CD14-positive monocyte (primary cell): ENCODE measurements around the gene LPIN1. TPM values are rescaled to one million over a fixed set of nuclear protein-coding genes. Genes with fewer than 3 reads are reported as not detected.

Experiments used
- DNase-seq, 3 donors: peaks; one replicate each; pipeline ENCODE4 v3.0.0-alpha.2; 2011 to 2022
- H2AFZ ChIP-seq: 2 replicates; pipeline ENCODE4 v1.6.0; 2012; ENCODE audit warnings: mild to moderate bottlenecking, low read depth, low read length, inconsistent platforms; ENCODE audit not compliant: insufficient read depth, poor library complexity, severe bottlenecking
- H3K27ac ChIP-seq, 2 donors: 1 replicate in 1 of 2; 2 replicates in 1 of 2; pipeline ENCODE4 v1.5.1; 2012 to 2013; ENCODE audit warnings: low read length in 2 of 2, control low read depth in 1 of 2, inconsistent platforms in 1 of 2, low read depth in 1 of 2, mild to moderate bottlenecking in 1 of 2
- H3K27me3 ChIP-seq, 2 donors: one replicate each; pipeline versions ENCODE4 v1.6.0 to v1.6.1; 2011 to 2013; ENCODE audit warnings: low read length in 2 of 2; ENCODE audit not compliant: control insufficient read depth in 2 of 2, insufficient read depth in 2 of 2
- H3K36me3 ChIP-seq, 2 donors: replicated peaks in 1 of 2; 1 replicate in 1 of 2; 2 replicates in 1 of 2; pipeline versions ENCODE4 v1.5.1 to v1.6.1; 2012 to 2013; ENCODE audit warnings: low read length in 2 of 2, control low read depth in 1 of 2, inconsistent platforms in 1 of 2, mild to moderate bottlenecking in 1 of 2; ENCODE audit not compliant: insufficient read depth in 2 of 2, control insufficient read depth in 1 of 2
- H3K4me1 ChIP-seq, 2 donors: 1 replicate in 1 of 2; 2 replicates in 1 of 2; pipeline versions ENCODE4 v1.5.1 to v1.6.1; 2012 to 2013; ENCODE audit warnings: low read length in 2 of 2, control low read depth in 1 of 2, inconsistent platforms in 1 of 2, mild to moderate bottlenecking in 1 of 2, moderate library complexity in 1 of 2; ENCODE audit not compliant: insufficient read depth in 2 of 2, control insufficient read depth in 1 of 2
- H3K4me2 ChIP-seq: replicated peaks from 2 replicates; pipeline ENCODE3; 2012; ENCODE audit warnings: low read length, moderate library complexity, mild to moderate bottlenecking; ENCODE audit not compliant: poor library complexity, severe bottlenecking; ENCODE audit errors: extremely low read depth
- H3K4me3 ChIP-seq, 3 experiments: fragments of 200-600 bp in 1 of 3; sonication (generic) in 1 of 3; replicated peaks in 1 of 3; 1 replicate in 2 of 3; 2 replicates in 1 of 3; pipeline ENCODE4 v1.5.1; 2011 to 2013; ENCODE audit warnings: low read length in 3 of 3, mild to moderate bottlenecking in 3 of 3, control low read depth in 2 of 3, low read depth in 2 of 3, inconsistent platforms in 1 of 3, moderate library complexity in 1 of 3
- H3K79me2 ChIP-seq: 2 replicates; pipeline ENCODE4 v1.6.0; 2012; ENCODE audit warnings: mild to moderate bottlenecking, control low read depth, inconsistent platforms, low read length, moderate library complexity; ENCODE audit not compliant: insufficient read depth
- H3K9ac ChIP-seq: 2 replicates; pipeline ENCODE4 v1.6.0; 2017; ENCODE audit warnings: low read length, mild to moderate bottlenecking; ENCODE audit not compliant: insufficient read depth, poor library complexity, severe bottlenecking
- H3K9me3 ChIP-seq, 2 donors: replicated peaks in 1 of 2; 1 replicate in 1 of 2; 2 replicates in 1 of 2; pipeline versions ENCODE4 v1.5.1 to v1.6.1; 2012 to 2013; ENCODE audit warnings: low read length in 2 of 2, control low read depth in 1 of 2; ENCODE audit not compliant: control insufficient read depth in 1 of 2, insufficient read depth in 1 of 2
- H4K20me1 ChIP-seq: 2 replicates; pipeline ENCODE4 v1.6.0; 2012; ENCODE audit warnings: mild to moderate bottlenecking, low read length, control low read depth, moderate library complexity; ENCODE audit not compliant: insufficient read depth
- H3K27ac Mint-ChIP-seq, 7 donors: one replicate each; pipeline ENCODE4 v1.8.0; 2020; ENCODE audit warnings: mild to moderate bottlenecking in 7 of 7, mixed read lengths in 7 of 7, moderate library complexity in 6 of 7, inconsistent platforms in 2 of 7
- H3K27me3 Mint-ChIP-seq, 3 donors: one replicate each; pipeline ENCODE4 v1.8.0; 2021 to 2022; ENCODE audit warnings: low read depth in 3 of 3, mild to moderate bottlenecking in 3 of 3, mixed read lengths in 3 of 3, moderate library complexity in 3 of 3, inconsistent platforms in 1 of 3
- H3K36me3 Mint-ChIP-seq, 2 donors: one replicate each; pipeline ENCODE4 v1.8.0; 2020; ENCODE audit warnings: mixed read lengths in 2 of 2, inconsistent platforms in 1 of 2, mild to moderate bottlenecking in 1 of 2
- H3K4me1 Mint-ChIP-seq: one replicate; pipeline ENCODE4 v1.8.0; 2020; ENCODE audit warnings: mild to moderate bottlenecking, mixed read lengths
- H3K4me3 Mint-ChIP-seq, 2 donors: one replicate each; pipeline ENCODE4 v1.8.0; 2020; ENCODE audit warnings: mild to moderate bottlenecking in 2 of 2, mixed read lengths in 2 of 2, moderate library complexity in 1 of 2
- H3K9me3 Mint-ChIP-seq, 7 donors: one replicate each; pipeline ENCODE4 v1.8.0; 2020 to 2022; ENCODE audit warnings: mixed read lengths in 7 of 7, mild to moderate bottlenecking in 6 of 7, moderate library complexity in 6 of 7, inconsistent platforms in 2 of 7
- CTCF ChIP-seq: fragments of 200-600 bp; IDR thresholded peaks from one replicate; pipeline ENCODE4 v1.8.0; 2022; ENCODE audit warnings: antibody characterized with exemption, mild to moderate bottlenecking
- WGBS: methylation state at CpG from one replicate; pipeline ENCODE4 v1.1.5; 2013; ENCODE audit warnings: missing lambda C conversion rate; ENCODE audit not compliant: insufficient coverage; 5-methylcytosine and 5-hydroxymethylcytosine counted together
- intact Hi-C, 2 donors: fragments of 100-400 bp; cut with micrococcal nuclease; formaldehyde crosslinking; loops; one replicate each; pipeline versions ENCODE4 v1.15.0 to v1.15.1; 2023
- polyA plus RNA-seq, 3 donors: library from polyadenylated mRNA; depleted of rRNA in 1 of 3; unstranded in 2 of 3; stranded (reverse) in 1 of 3; fragments of 300-500 nt in 2 of 3; fragments of >200 nt in 1 of 3; fragmentation: Illumina TruSeq in 2 of 3; gene quantifications; 1 replicate in 2 of 3; 2 replicates in 1 of 3; pipeline ENCODE4 v1.2.3, GENCODE V29; 2012 to 2021

Gene LPIN1
- polyA plus RNA-seq, 3 donors: 1.8 to 17.6 (median 2.7) TPM

GRCh38 chr2:11807156-11808015, 61.0 kb downstream of the LPIN1 start:
- TF ChIP-seq CTCF: no peak
- H3K79me2 ChIP-seq: no peaks in the 10 kb centered on the region
- no peak overlapping the region for H3K4me3 ChIP-seq
- H3K27me3 Mint-ChIP-seq: no peaks in the 10 kb centered on the region
- peaks cover 51 to 70% of the 10 kb centered on the region in 2 donors for H3K36me3 ChIP-seq
- H3K4me1 ChIP-seq: no peaks in the 10 kb centered on the region
- 97% methylated on average over 5 of the region's 11 CpGs for WGBS
- intact Hi-C loops: no loop called here
- H3K9ac ChIP-seq: no peak overlapping the region
- no peaks in the 10 kb centered on the region for H3K4me1 Mint-ChIP-seq
- H3K36me3 Mint-ChIP-seq: peaks cover 77 to 83% of the 10 kb centered on the region in 2 donors
- no peak overlapping the region for H3K27ac ChIP-seq
- H3K9me3 Mint-ChIP-seq: no peaks in the 10 kb centered on the region
- no peaks in the 10 kb centered on the region for H4K20me1 ChIP-seq
- peak overlapping the region in 2 of 7 donors; percentile 4 to 5 for H3K27ac Mint-ChIP-seq
- DNase-seq: no peak
- H3K4me2 ChIP-seq: no peak overlapping the region
- H3K27me3 ChIP-seq: no peaks in the 10 kb centered on the region
- H3K4me3 Mint-ChIP-seq: no peak overlapping the region
- no peaks in the 10 kb centered on the region for H3K9me3 ChIP-seq
- no peak overlapping the region for H2AFZ ChIP-seq

- no peak for DNase-seq
These were observed 61.6 kb downstream of the LPIN1 start for GRCh38 chr2:11808016-11808400.

More at GRCh38 chr2:11808016-11808400, 61.6 kb downstream of the LPIN1 start:
- Mint-ChIP-seq H3K4me1 (no peaks in the 10 kb centered on the region), H3K27ac (peak overlapping the region in 2 of 7 donors; percentile 4 to 20), H3K27me3 (peaks cover 0 to 2% (median 1%) of the 10 kb centered on the region in 3 donors), H3K36me3 (peaks cover 76 to 83% of the 10 kb centered on the region in 2 donors), H3K9me3 (no peaks in the 10 kb centered on the region), H3K4me3 (no peak overlapping the region)
- Histone ChIP-seq H3K9ac (no peak overlapping the region), H3K4me3 (no peak overlapping the region), H3K9me3 (no peaks in the 10 kb centered on the region), H4K20me1 (no peaks in the 10 kb centered on the region), H3K79me2 (no peaks in the 10 kb centered on the region), H3K36me3 (peaks cover 49 to 64% of the 10 kb centered on the region in 2 donors), H3K4me1 (no peaks in the 10 kb centered on the region), H3K27me3 (no peaks in the 10 kb centered on the region), H3K27ac (no peak overlapping the region), H2AFZ (no peak overlapping the region), H3K4me2 (no peak overlapping the region)
- intact Hi-C loops: no loop called here
- 87% methylated on average over 6 of the region's 8 CpGs for WGBS
- no peak for TF ChIP-seq CTCF
